CD4-positive, alpha-beta T cell treated with Interleukin-2 at 100 ng/mL for 4 hours (primary cell): ENCODE data around the gene SOAT2.

Source experiments
- DNase-seq: peaks from one replicate; pipeline ENCODE4 v3.0.0-alpha.2; 2020; ENCODE audit warnings: low spot score

Gene SOAT2

GRCh38 chr12:53064613-53065436 is 38.5 kb upstream of the SOAT2 start:
- DNase-seq = no peak

- no peak for DNase-seq
Measured at GRCh38 chr12:53065470-53065869, 37.8 kb upstream of the SOAT2 start.

- peak; percentile 68 for DNase-seq
Measured at GRCh38 chr12:53065975-53066931, 37.0 kb upstream of the SOAT2 start.

GRCh38 chr12:53067074-53067992 is 36.0 kb upstream of the SOAT2 start:
- no peak for DNase-seq

DNA sequence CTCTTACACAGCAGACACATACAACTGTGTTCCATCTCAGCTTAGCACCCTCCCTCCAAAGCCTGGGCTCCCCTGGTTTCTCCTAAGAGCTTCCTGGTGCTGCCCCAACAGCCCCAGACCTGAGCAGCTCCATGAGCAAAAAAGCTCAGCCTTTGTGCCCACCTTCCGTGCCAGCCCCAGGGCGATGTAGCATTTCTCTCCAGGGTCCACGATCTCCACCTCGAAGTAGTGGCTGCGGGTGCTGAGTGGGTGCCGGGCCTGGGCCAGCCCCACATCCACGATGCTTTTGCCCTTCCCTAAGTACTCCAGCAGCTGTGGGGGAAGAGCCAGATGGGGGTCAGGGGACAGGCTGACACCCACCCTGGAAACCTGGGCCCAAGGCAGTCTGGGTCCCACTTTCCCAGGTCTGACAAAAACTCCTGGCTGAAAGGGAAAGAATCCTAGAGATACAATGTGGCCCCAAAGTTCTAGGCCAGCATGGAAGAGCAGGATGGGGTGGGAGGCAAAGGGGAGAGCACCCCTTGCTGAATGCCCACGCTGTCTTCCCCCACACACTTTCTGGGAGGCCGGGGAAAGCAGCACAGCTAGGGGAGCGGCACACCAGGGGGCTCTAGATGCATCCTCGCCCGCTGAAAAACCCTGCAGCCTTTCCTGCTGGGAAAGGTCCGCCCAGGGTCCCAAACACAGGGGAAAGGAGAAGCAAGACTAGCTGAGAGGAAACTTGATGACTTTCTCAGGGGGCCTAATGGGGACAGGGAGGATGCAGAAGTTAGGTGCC is 35.1 kb upstream of the SOAT2 start:
- no peak for DNase-seq

- DNase-seq = no peak
Measured at GRCh38 chr12:53068811-53069585, 34.3 kb upstream of the SOAT2 start.

GRCh38 chr12:53069621-53070410 is 33.5 kb upstream of the SOAT2 start:
- no peak for DNase-seq

DNA sequence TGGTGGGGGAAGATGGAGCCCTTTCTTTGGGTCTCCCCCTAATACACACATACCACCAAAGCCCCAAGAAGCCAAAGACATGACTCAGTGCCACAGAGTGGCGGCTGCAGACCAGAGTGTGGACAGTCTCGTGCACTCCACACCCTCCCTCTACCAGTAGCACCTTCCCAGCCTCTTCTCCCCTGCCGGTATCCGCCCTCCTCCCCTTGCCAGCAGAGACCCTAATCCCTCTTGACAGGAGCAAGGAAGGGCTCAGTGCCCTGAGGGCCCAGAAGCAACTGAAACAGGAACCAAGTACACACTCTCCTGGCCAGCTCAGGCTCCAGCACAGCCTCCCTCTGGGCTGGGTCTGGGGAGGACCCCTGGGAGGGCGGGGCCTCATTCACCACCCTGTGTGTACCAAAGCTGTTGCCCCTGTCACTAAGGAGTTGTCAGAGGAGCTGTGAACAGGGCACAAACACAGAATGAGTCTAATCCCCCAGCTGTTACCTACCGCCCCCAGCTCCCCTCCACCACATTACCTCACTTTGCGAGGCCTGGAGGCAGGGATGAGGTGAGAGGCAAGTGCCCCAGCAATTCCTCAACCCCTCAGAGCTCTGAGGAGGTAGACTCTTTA is 32.3 kb upstream of the SOAT2 start:
- no peak for DNase-seq

DNA sequence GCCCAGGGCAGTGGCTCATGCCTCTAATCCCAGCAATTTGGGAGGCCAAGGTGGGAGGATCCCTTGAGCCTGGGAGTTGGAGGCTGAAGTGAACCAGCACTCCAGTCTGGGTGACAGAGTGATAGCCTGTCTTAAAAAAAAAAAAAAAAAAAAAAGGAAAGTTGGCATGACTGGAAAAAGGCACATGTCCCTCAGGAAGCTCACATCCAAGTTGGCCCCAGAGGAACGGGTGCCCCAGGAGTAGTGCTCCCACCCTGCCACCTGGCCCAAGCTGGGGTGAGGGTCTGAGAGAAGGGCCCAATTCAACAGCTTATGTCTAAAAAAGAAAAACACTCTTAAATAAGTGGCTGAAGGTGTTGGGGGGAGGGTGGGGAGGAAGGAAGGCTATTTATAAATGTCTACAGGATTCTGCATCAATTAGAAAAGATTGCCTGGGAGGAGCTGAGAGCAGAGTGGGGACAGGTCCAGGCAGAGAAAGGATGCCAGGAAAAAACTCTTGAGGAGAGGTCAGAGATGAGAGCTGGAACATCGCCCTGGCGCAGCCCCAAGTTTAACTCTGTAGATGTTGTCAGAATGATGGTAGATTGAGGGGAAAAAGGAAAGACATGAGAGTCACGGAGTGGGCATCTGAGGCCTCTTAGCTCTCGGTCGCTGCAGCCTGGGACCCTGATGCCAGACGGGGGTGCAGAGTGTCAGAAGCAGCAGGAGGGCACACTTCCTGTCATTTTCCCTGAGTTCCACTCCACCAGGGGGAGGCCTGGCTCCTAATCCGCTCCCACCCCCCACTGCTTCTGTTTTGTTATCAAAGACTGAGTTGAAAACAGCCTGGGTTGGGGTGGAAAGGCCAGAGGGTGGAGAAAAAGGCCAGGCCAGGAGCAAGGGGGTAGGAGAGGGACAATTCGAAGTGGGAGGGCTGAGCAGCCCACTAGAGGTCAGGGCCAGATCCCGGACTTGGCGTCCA is 31.4 kb upstream of the SOAT2 start:
- DNase-seq = no peak

DNA sequence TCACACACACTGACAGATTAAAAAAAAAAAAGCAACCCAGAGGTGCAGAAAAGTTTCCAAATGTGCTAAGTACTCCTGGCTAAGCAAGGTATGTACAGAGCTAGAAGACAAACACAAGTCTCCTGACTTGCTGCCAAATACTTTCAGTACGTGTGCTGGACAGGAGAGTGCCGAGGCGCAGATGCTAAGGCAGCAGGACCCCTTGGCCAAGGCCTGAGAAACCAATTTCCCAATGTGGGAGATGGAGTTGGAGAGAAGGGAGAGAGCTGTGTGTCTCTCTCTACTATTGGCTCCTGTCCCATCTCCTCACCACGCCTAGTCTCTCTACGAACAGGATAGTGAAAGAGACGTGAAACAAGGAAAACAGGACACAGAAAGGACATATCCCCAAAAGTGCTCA is 29.4 kb upstream of the SOAT2 start:
- DNase-seq = no peak

- no peak for DNase-seq
Measured at GRCh38 chr12:53074283-53074998, 28.8 kb upstream of the SOAT2 start.

DNA sequence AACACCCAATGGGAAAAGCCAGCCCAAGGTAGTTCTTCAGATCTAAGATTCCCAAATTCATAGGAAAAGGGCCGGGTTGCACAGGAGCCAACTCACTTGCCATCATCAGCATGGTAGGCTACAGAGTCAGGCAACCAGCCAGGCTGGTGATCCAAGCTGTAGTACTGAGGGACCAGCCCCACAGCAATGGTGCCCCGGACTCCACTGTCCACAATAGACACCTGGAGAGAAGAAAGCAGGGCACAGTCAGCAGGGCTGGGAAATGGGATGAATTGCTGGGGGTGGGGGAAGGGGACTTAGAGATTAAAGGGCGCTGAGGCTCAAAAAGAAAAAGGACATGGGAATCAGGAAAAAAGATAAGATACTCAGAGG is 28.3 kb upstream of the SOAT2 start:
- DNase-seq = no peak

- no peak for DNase-seq
Measured at GRCh38 chr12:53076461-53076860, 26.8 kb upstream of the SOAT2 start.

DNA sequence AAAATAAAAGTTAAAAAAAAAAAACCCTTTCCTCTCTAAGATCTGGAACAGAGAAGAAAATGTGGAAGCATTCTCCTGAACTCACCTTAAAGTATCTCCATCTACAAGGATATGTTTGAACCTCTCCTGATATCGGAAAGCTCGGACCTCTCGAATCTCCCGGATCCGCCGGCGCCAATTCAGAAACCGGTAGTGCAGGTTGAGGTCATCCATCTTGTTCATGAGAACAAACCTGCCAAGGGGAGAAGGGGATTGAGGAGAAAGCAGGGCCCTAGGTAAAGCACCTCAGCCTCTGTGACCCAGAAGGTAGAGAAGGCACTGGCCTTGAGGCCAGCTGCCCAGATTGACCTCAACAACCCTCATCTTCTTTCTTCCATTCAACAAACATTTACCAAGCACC is 26.3 kb upstream of the SOAT2 start:
- no peak for DNase-seq

GRCh38 chr12:53078425-53079225 is 24.7 kb upstream of the SOAT2 start:
- peak; percentile 49 for DNase-seq
